Caki2 (cell line): ENCODE results near the gene SSPN. TPM values are rescaled to one million over a fixed set of nuclear protein-coding genes. Genes with fewer than 3 reads are reported as not detected.
"Not testable (repeated sequence)": the region's sequence is repeated elsewhere in the genome, so short reads cannot be mapped to it uniquely, and the experiment has no call there.

Experiments
- DNase-seq: peaks from one replicate; pipeline ENCODE4 v3.0.0-alpha.2; 2015; ENCODE audit warnings: low read depth
- in situ Hi-C: cut with HindIII; loops from 2 replicates; pipeline ENCODE4 v1.10.0; 2016; ENCODE audit warnings: low sequenced_read_pairs, low pct_unique_long_range_greater_than_20kb, mixed read lengths
- total RNA-seq: library from RNA; depleted of rRNA; stranded (reverse); fragments of >200 nt; shearing (Covaris generic); gene quantifications from 2 replicates; pipeline ENCODE4 v1.2.3, GENCODE V29; 2014; ENCODE audit warnings: low replicate concordance

SSPN gene
- total RNA-seq, 1 experiment from 2014 or later, result 3.9 TPM

GRCh38 chr12:26212988-26213387 lies 17.6 kb downstream of the SSPN start:
- no peak for DNase-seq
- in situ Hi-C loops, result no loop called here

- no peak for DNase-seq
These were observed 18.7 kb downstream of the SSPN start for GRCh38 chr12:26214121-26214520.

GRCh38 chr12:26219736-26220135 lies 24.4 kb downstream of the SSPN start:
- no peak for DNase-seq
- in situ Hi-C loops, result no loop called here

More at GRCh38 chr12:26214121-26214520, 18.7 kb downstream of the SSPN start:
- in situ Hi-C loops, result no loop called here

- no peak for DNase-seq
- in situ Hi-C loops, result no loop called here
These were observed 29.3 kb downstream of the SSPN start for GRCh38 chr12:26224657-26225056.

- in situ Hi-C loops, result no loop called here
- no peak for DNase-seq
These were observed 30.7 kb downstream of the SSPN start for GRCh38 chr12:26226122-26226521.

- in situ Hi-C loops, result no loop called here
- DNase-seq, result no peak
These were observed 31.4 kb downstream of the SSPN start for GRCh38 chr12:26226629-26227360.

GRCh38 chr12:26227361-26227745 lies 32.0 kb downstream of the SSPN start:
- no peak for DNase-seq
- in situ Hi-C loops, result no loop called here

GRCh38 chr12:26229910-26230309 lies 34.5 kb downstream of the SSPN start:
- in situ Hi-C loops, result no loop called here
- DNase-seq, result no peak

- DNase-seq, result no peak
- in situ Hi-C loops, result no loop called here
These were observed 36.1 kb downstream of the SSPN start for GRCh38 chr12:26231470-26231869.

- DNase-seq, result no peak
- in situ Hi-C loops, result no loop called here
These were observed 36.5 kb downstream of the SSPN start for GRCh38 chr12:26231921-26232320.

- in situ Hi-C loops, result no loop called here
- no peak for DNase-seq
These were observed 38.3 kb downstream of the SSPN start for GRCh38 chr12:26233631-26234030.

- in situ Hi-C loops, result not testable (repeated sequence)
These were observed 40.1 kb downstream of the SSPN start for GRCh38 chr12:26235465-26235864.

GRCh38 chr12:26238341-26239121 lies 43.2 kb downstream of the SSPN start:
- no peak for DNase-seq
- in situ Hi-C loops, result no loop called here

More at GRCh38 chr12:26235465-26235864, 40.1 kb downstream of the SSPN start:
- not testable (repeated sequence) for DNase-seq

GRCh38 chr12:26239122-26239851 lies 43.9 kb downstream of the SSPN start:
- in situ Hi-C loops, result no loop called here
- DNase-seq, result peak; percentile 90

GRCh38 chr12:26239852-26240815 lies 44.8 kb downstream of the SSPN start:
- DNase-seq, result peak; percentile 12
- in situ Hi-C loops, result no loop called here

- in situ Hi-C loops, result no loop called here
- no peak for DNase-seq
These were observed 45.7 kb downstream of the SSPN start for GRCh38 chr12:26241080-26241479.

GRCh38 chr12:26242683-26243082 lies 47.3 kb downstream of the SSPN start:
- DNase-seq, result no peak
- in situ Hi-C loops, result no loop called here

- DNase-seq, result no peak
- in situ Hi-C loops, result no loop called here
These were observed 49.1 kb downstream of the SSPN start for GRCh38 chr12:26244503-26244902.
